Lung (tissue), 16 donors: ENCODE measurements around the gene SLC2A8. TPM values are rescaled to one million over a fixed set of nuclear protein-coding genes. Genes with fewer than 3 reads are reported as not detected.
A peak's percentile ranks its signal among the peaks of the same experiment; 100 is the strongest.

ENCODE experiments used
- ATAC-seq: fragments of 200-7000 bp; cut with Tn5 transposase; one replicate; pipeline ENCODE4 v1.9.1; 2020; ENCODE audit warnings: moderate number of reproducible peaks; ENCODE audit not compliant: insufficient read depth, low FRiP score
- DNase-seq, 3 donors: peaks; one replicate each; pipeline ENCODE4 v3.0.0-alpha.2; 2013 to 2017
- H3K27ac ChIP-seq, 2 donors: one replicate each; pipeline ENCODE4 v1.5.1; 2013; ENCODE audit warnings: mild to moderate bottlenecking in 2 of 2, moderate library complexity in 2 of 2, control low read depth in 1 of 2, inconsistent platforms in 1 of 2, low read depth in 1 of 2, low read length in 1 of 2
- H3K27me3 ChIP-seq, 3 donors: one replicate each; pipeline ENCODE4 v1.5.1; 2013; ENCODE audit warnings: low read length in 2 of 3; ENCODE audit not compliant: control insufficient read depth in 3 of 3, insufficient read depth in 3 of 3
- H3K36me3 ChIP-seq, 4 donors: one replicate each; pipeline ENCODE4 v1.5.1; 2013; ENCODE audit warnings: low read length in 4 of 4, mild to moderate bottlenecking in 1 of 4, moderate library complexity in 1 of 4; ENCODE audit not compliant: control insufficient read depth in 4 of 4, insufficient read depth in 4 of 4
- H3K4me1 ChIP-seq, 5 donors: one replicate each; pipeline ENCODE4 v1.5.1; 2013; ENCODE audit warnings: low read length in 5 of 5, mild to moderate bottlenecking in 2 of 5, moderate library complexity in 1 of 5; ENCODE audit not compliant: control insufficient read depth in 5 of 5, insufficient read depth in 5 of 5
- H3K4me3 ChIP-seq: one replicate; pipeline ENCODE4 v1.5.1; 2013; ENCODE audit warnings: mild to moderate bottlenecking, control low read depth, moderate library complexity
- H3K9ac ChIP-seq, 2 donors: one replicate each; pipeline ENCODE4 v1.5.1; 2013; ENCODE audit warnings: low read length in 2 of 2, control low read depth in 1 of 2; ENCODE audit not compliant: insufficient read depth in 1 of 2
- H3K9me3 ChIP-seq, 4 donors: one replicate each; pipeline ENCODE4 v1.5.1; 2013; ENCODE audit warnings: low read length in 3 of 4, mild to moderate bottlenecking in 1 of 4, moderate library complexity in 1 of 4; ENCODE audit not compliant: control insufficient read depth in 4 of 4, insufficient read depth in 3 of 4
- WGBS, 2 donors: extraction: QIAGEN DNeasy Blood & Tissue Kit; methylation state at CpG; one replicate each; pipeline ENCODE4 v1.1.7; 2013; 5-methylcytosine and 5-hydroxymethylcytosine counted together
- long read RNA-seq, 5 donors: transcript quantifications; one replicate each; lab custom pipeline, GENCODE V29; 2026
- polyA plus RNA-seq, 2 donors: library from polyadenylated mRNA; stranded (reverse); fragments of 200-250 nt; gene quantifications; one replicate each; pipeline ENCODE4 v1.2.1, GENCODE V29; 2013
- total RNA-seq, 2 donors: library from RNA; depleted of rRNA in 1 of 2; stranded (reverse); fragments of >200 nt in 1 of 2; gene quantifications; one replicate each; pipeline ENCODE4 v1.2.1, GENCODE V29; 2014 to 2021
- TF ChIP-seq, protein P1 (sequence below): IDR thresholded peaks from 2 replicates; pipeline ENCODE4 v1.5.1; 2012; ENCODE audit warnings: mild to moderate bottlenecking; ENCODE audit errors: control extremely low read depth, extremely low read depth
- donor health status: control.
- donor health status: control.
- donor health status: Bipolar disorder and iron deficiency.
- donor health status: healthy.
- donor health status: DM: yes; HTN: yes; CAD: no.

Gene SLC2A8, protein sequence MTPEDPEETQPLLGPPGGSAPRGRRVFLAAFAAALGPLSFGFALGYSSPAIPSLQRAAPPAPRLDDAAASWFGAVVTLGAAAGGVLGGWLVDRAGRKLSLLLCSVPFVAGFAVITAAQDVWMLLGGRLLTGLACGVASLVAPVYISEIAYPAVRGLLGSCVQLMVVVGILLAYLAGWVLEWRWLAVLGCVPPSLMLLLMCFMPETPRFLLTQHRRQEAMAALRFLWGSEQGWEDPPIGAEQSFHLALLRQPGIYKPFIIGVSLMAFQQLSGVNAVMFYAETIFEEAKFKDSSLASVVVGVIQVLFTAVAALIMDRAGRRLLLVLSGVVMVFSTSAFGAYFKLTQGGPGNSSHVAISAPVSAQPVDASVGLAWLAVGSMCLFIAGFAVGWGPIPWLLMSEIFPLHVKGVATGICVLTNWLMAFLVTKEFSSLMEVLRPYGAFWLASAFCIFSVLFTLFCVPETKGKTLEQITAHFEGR
- total RNA-seq (10 to 100 TPM in 1 of 2 donors, 1 to 10 TPM in 1; 8.9 to 18.8 TPM), polyA plus RNA-seq (10 to 100 TPM; 14.7 to 17.9 TPM)
- long read RNA-seq, donor 1, partial matches to known transcripts: 0 of 2 reads
- long read RNA-seq, donor 1, other reads (novel, unspliced or antisense): 0 of 2 reads
- long read RNA-seq, donor 2, partial matches to known transcripts: 8 of 9 reads
- long read RNA-seq, donor 2, other reads (novel, unspliced or antisense): 0 of 9 reads
- long read RNA-seq, donor 3, partial matches to known transcripts: 5 of 7 reads
- long read RNA-seq, donor 3, other reads (novel, unspliced or antisense): 0 of 7 reads
- long read RNA-seq, donor 4, partial matches to known transcripts: 0 of 2 reads
- long read RNA-seq, donor 4, other reads (novel, unspliced or antisense): 0 of 2 reads
- long read RNA-seq, donor 5, partial matches to known transcripts: 6 of 8 reads
- long read RNA-seq, donor 5, other reads (novel, unspliced or antisense): 0 of 8 reads

DNA sequence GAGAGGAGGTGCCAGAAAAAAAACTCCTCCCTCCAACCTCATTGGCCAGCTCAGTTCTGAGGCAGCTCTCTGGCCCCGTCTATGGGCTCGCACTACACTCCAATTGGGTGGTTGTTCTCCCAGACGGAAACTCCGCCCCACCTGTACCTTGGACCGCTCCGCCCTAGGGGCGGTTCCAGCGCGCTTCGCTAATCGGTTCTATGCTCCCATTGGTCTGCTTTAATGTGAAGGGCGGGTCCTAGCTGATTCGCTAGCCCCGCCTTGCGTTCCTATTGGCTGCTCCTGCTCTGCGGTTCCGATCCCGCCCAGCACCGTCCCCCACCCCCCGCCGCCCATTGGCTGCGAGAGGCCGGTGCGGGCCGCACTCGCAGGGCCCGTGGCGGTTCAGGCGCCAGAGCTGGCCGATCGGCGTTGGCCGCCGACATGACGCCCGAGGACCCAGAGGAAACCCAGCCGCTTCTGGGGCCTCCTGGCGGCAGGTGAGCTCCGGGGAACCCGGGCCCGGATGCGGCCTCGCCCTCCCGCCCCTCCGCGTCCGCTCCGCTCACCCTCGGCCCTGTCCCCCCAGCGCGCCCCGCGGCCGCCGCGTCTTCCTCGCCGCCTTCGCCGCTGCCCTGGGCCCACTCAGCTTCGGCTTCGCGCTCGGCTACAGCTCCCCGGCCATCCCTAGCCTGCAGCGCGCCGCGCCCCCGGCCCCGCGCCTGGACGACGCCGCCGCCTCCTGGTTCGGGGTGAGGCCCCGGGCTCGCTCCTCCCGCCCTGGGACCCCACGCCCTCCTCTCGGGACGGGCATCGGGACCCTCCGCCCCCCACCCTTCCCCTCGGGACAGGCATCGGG lies at the start of gene SLC2A8:
SLC2A8 (plus strand) TSS at position 362 of the 838 bp plus-strand sequence; CDS start at position 424, 62 bp downstream.
- no peaks in the 10 kb centered on the region for H3K9me3 ChIP-seq
- peak within 1 kb of the TSS in 1 of 2 donors; percentile 65 for H3K9ac ChIP-seq
- WGBS, 2 donors: 1% methylated on average over 66 to 87 of the region's 87 CpGs
- peak within 1 kb of the TSS; percentile 79 for H3K4me3 ChIP-seq
- peak within 1 kb of the TSS; percentile 92 to 93 for H3K27ac ChIP-seq
- peaks cover 0 to 3% (median 1%) of the 10 kb centered on the region in 4 donors for H3K36me3 ChIP-seq
- H3K4me1 ChIP-seq: peaks cover 0 to 12% (median 7%) of the 10 kb centered on the region in 5 donors
- no peaks in the 10 kb centered on the region for H3K27me3 ChIP-seq
- TF ChIP-seq, protein P1, sequence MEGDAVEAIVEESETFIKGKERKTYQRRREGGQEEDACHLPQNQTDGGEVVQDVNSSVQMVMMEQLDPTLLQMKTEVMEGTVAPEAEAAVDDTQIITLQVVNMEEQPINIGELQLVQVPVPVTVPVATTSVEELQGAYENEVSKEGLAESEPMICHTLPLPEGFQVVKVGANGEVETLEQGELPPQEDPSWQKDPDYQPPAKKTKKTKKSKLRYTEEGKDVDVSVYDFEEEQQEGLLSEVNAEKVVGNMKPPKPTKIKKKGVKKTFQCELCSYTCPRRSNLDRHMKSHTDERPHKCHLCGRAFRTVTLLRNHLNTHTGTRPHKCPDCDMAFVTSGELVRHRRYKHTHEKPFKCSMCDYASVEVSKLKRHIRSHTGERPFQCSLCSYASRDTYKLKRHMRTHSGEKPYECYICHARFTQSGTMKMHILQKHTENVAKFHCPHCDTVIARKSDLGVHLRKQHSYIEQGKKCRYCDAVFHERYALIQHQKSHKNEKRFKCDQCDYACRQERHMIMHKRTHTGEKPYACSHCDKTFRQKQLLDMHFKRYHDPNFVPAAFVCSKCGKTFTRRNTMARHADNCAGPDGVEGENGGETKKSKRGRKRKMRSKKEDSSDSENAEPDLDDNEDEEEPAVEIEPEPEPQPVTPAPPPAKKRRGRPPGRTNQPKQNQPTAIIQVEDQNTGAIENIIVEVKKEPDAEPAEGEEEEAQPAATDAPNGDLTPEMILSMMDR: no peak
- DNase-seq: peak; percentile 99 to 100 (median 100)
- peak; percentile 96 for ATAC-seq

DNA sequence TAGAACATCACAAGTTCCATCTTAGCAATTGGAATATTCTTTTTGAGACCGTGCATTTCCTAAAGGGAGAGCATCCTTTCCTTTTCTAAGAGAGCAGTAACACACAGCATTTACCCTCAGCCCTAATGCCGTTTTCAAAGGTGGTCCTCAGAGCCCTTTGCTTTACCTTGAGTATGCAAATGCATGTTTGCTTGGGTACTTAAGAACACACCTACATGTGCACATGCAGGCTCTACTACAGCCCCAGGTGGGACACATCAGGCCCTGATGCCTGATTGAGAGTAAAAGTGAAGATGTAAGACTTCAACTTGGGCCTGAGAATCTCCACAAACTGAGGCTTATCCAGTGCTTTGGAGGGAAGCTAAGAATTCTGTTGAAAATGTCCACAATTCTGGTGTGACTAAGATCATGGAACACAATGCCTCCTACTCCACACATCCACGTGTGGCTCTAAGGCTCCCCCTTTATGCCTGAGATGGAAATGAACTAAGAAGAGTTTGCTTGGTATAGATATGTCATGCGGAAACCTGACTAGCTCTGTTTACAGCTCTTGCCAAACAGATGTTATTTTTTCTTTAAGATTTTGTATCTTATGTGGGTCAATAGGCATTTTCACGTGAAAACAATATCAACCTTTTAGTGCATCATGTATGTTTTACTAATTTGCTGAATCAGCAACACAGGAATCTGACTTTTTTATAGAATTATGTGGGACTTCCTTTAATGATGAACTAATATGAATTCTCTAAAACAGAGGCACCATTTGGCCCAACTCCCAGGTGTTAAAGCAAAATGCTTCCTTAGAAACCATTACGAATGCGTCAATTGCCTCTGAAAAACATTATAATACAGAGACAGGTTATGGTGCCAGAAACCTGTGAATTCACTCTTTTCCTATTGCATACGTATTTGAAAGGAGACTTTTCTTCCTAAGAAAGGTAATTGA lies 48.9 kb upstream of the SLC2A8 start:
- no peak overlapping the region for H3K9ac ChIP-seq
- no peak overlapping the region for H3K27ac ChIP-seq
- no peak overlapping the region for H3K4me3 ChIP-seq
- H3K36me3 ChIP-seq: peaks cover 0 to 8% (median 4%) of the 10 kb centered on the region in 4 donors
- ATAC-seq (no peak), DNase-seq (peak; percentile 29 to 75 (median 32))
- TF ChIP-seq, protein P1: no peak
- H3K9me3 ChIP-seq: no peaks in the 10 kb centered on the region
- WGBS, 2 donors: 67 to 87% methylated on average over 8 of the region's 8 CpGs
- H3K4me1 ChIP-seq: no peaks in the 10 kb centered on the region
- H3K27me3 ChIP-seq: no peaks in the 10 kb centered on the region
